ENCODE results near the gene MT1M.
"Not testable (repeated sequence)": the region's sequence is repeated elsewhere in the genome, so short reads cannot be mapped to it uniquely, and the experiment has no call there.

The MT1M gene

GRCh38 chr16:56632156-56632847, at the start of gene MT1M:
Gene MT1M (plus strand): TSS chr16:56632659. CDS start chr16:56632732, 73 bp downstream.
- Histone ChIP-seq H3K36me3 (ENCODE audit: control insufficient read depth, insufficient read depth, low read length) (no peaks in the 10 kb centered on the region), H3K4me1 (no peaks in the 10 kb centered on the region), H3K27ac (peak within 1 kb of the TSS; percentile 25), H3K4me3 (ENCODE audit: low read depth, low read length) (peak within 1 kb of the TSS; percentile 47), H3K4me2 (ENCODE audit: low read length) (peak within 1 kb of the TSS; percentile 79), H2AFZ (peak within 1 kb of the TSS; percentile 21), H3K9me3 (ENCODE audit: control insufficient read depth, low read length) (no peaks in the 10 kb centered on the region), H3K79me2 (no peaks in the 10 kb centered on the region), H3K9ac (no peak within 1 kb of the TSS), H3K27me3 (ENCODE audit: control insufficient read depth, insufficient read depth, low read length) (no peaks in the 10 kb centered on the region)
- TF ChIP-seq CTCF (IDR thresholded peaks at IDR 0.05) = no peak

- H3K79me2 ChIP-seq; H3K36me3 ChIP-seq (ENCODE audit: control insufficient read depth, insufficient read depth, low read length); H3K27ac ChIP-seq; H3K4me2 ChIP-seq (ENCODE audit: low read length); H2AFZ ChIP-seq; H3K27me3 ChIP-seq (ENCODE audit: control insufficient read depth, insufficient read depth, low read length); H3K9ac ChIP-seq; H3K4me1 ChIP-seq; H3K9me3 ChIP-seq (ENCODE audit: control insufficient read depth, low read length); H3K4me3 ChIP-seq (ENCODE audit: low read depth, low read length): not testable (repeated sequence)
These were observed 49.5 kb upstream of the MT1M start for GRCh38 chr16:56582911-56583310.

GRCh38 chr16:56583351-56584168, 48.9 kb upstream of the MT1M start:
- Histone ChIP-seq H3K79me2 (no peaks in the 10 kb centered on the region), H2AFZ (no peak overlapping the region), H3K27ac (no peak overlapping the region), H3K27me3 (ENCODE audit: control insufficient read depth, insufficient read depth, low read length) (no peaks in the 10 kb centered on the region), H3K9me3 (ENCODE audit: control insufficient read depth, low read length) (no peaks in the 10 kb centered on the region), H3K4me2 (ENCODE audit: low read length) (no peak overlapping the region), H3K36me3 (ENCODE audit: control insufficient read depth, insufficient read depth, low read length) (no peaks in the 10 kb centered on the region), H3K9ac (no peak overlapping the region), H3K4me3 (ENCODE audit: low read depth, low read length) (no peak overlapping the region), H3K4me1 (no peaks in the 10 kb centered on the region)
- TF ChIP-seq CTCF (IDR thresholded peaks at IDR 0.05) = no peak

GRCh38 chr16:56584276-56584675, 48.2 kb upstream of the MT1M start:
- no peak overlapping the region for H3K27ac ChIP-seq
- H3K9me3 ChIP-seq (ENCODE audit: control insufficient read depth, low read length) = no peaks in the 10 kb centered on the region
- H3K79me2 ChIP-seq = no peaks in the 10 kb centered on the region
- TF ChIP-seq CTCF (IDR thresholded peaks at IDR 0.05) = no peak
- no peaks in the 10 kb centered on the region for H3K36me3 ChIP-seq (ENCODE audit: control insufficient read depth, insufficient read depth, low read length)
- H3K4me1 ChIP-seq = no peaks in the 10 kb centered on the region
- no peak overlapping the region for H3K9ac ChIP-seq
- H2AFZ ChIP-seq = no peak overlapping the region
- H3K4me2 ChIP-seq (ENCODE audit: low read length) = no peak overlapping the region
- no peaks in the 10 kb centered on the region for H3K27me3 ChIP-seq (ENCODE audit: control insufficient read depth, insufficient read depth, low read length)
- no peak overlapping the region for H3K4me3 ChIP-seq (ENCODE audit: low read depth, low read length)

- H3K4me1 ChIP-seq = no peaks in the 10 kb centered on the region
- H3K27ac ChIP-seq = no peak overlapping the region
- peak overlapping the region; percentile 49 for H3K4me3 ChIP-seq (ENCODE audit: low read depth, low read length)
- peak overlapping the region; percentile 76 for H3K4me2 ChIP-seq (ENCODE audit: low read length)
- no peak for TF ChIP-seq CTCF (IDR thresholded peaks at IDR 0.05)
- H3K27me3 ChIP-seq (ENCODE audit: control insufficient read depth, insufficient read depth, low read length) = no peaks in the 10 kb centered on the region
- H2AFZ ChIP-seq = peak overlapping the region; percentile 70
- H3K9me3 ChIP-seq (ENCODE audit: control insufficient read depth, low read length) = no peaks in the 10 kb centered on the region
- no peaks in the 10 kb centered on the region for H3K36me3 ChIP-seq (ENCODE audit: control insufficient read depth, insufficient read depth, low read length)
- H3K79me2 ChIP-seq = no peaks in the 10 kb centered on the region
- H3K9ac ChIP-seq = no peak overlapping the region
These were observed 43.7 kb upstream of the MT1M start for GRCh38 chr16:56588781-56589140.

Measured in parathyroid adenoma (tissue), 2 donors.